Measurements from ENCODE around the gene C5orf15. TPM values are rescaled to one million over a fixed set of nuclear protein-coding genes. Genes with fewer than 3 reads are reported as not detected.

The C5orf15 gene
- total and polyA plus RNA-seq, 7 experiments from 2014 or later: 11.1 to 33.6 (median 17.9) TPM

GRCh38 chr5:133992429-133993155, 24.2 kb upstream of the C5orf15 start:
- Mint-ChIP-seq H3K9me3 (no peaks in the 10 kb centered on the region), H3K27me3 (no peaks in the 10 kb centered on the region), H3K27ac (peak overlapping the region in 4 of 9 donors; percentile 6 to 63 (median 38)), H3K36me3 (peaks cover 4 to 24% (median 9%) of the 10 kb centered on the region in 5 donors), H3K4me1 (peaks cover 22 to 48% (median 41%) of the 10 kb centered on the region in 7 donors), H3K4me3 (no peak overlapping the region)
- no peaks in the 10 kb centered on the region for H3K27me3 ChIP-seq (ENCODE audit: control insufficient read depth in 2 of 2, insufficient read depth in 2 of 2, low read length in 2 of 2)
- intact Hi-C loops (cut with micrococcal nuclease): no loop called here
- H3K4me3 ChIP-seq (ENCODE audit: low read length): no peak overlapping the region
- CTCF ChIA-PET: interaction anchor here (0.6 to 1.1 kb wide), 5 partner anchors 13 to 351 kb away, joined by 3 to 4 read pairs (median 3); no protein-coding TSS in a partner anchor
- H3K36me3 ChIP-seq (ENCODE audit: control insufficient read depth in 2 of 3, insufficient read depth in 3 of 3, low read length in 3 of 3): peaks cover 5 to 35% (median 8%) of the 10 kb centered on the region in 3 experiments
- no peaks in the 10 kb centered on the region for H3K9me3 ChIP-seq (ENCODE audit: control insufficient read depth in 2 of 3, low read length in 3 of 3)
- POLR2A ChIA-PET: interaction anchor here (0.5 to 1.1 kb wide), 3 partner anchors 13 to 957 kb away, joined by 3 to 4 read pairs (median 3); partner anchors contain the start of gene VDAC1
- H3K27ac ChIP-seq (ENCODE audit: low read depth, low read length): no peak overlapping the region
- no peak for DNase-seq
- H3K4me1 ChIP-seq (ENCODE audit: control insufficient read depth in 2 of 2, insufficient read depth in 2 of 2, low read length in 2 of 2): peaks cover 3 to 9% of the 10 kb centered on the region in 2 donors
- no peak for ATAC-seq

GRCh38 chr5:133991171-133991910, 22.9 kb upstream of the C5orf15 start:
- Mint-ChIP-seq H3K36me3 (peaks cover 4 to 25% (median 10%) of the 10 kb centered on the region in 5 donors), H3K4me1 (peaks cover 17 to 39% (median 33%) of the 10 kb centered on the region in 7 donors), H3K9me3 (no peaks in the 10 kb centered on the region), H3K4me3 (no peak overlapping the region), H3K27me3 (no peaks in the 10 kb centered on the region), H3K27ac (no peak overlapping the region)
- Histone ChIP-seq H3K36me3 (ENCODE audit: control insufficient read depth in 2 of 3, insufficient read depth in 3 of 3, low read length in 3 of 3) (peaks cover 5 to 41% (median 8%) of the 10 kb centered on the region in 3 experiments), H3K4me1 (ENCODE audit: control insufficient read depth in 2 of 2, insufficient read depth in 2 of 2, low read length in 2 of 2) (peaks cover 3 to 9% of the 10 kb centered on the region in 2 donors), H3K9me3 (ENCODE audit: control insufficient read depth in 2 of 3, low read length in 3 of 3) (no peaks in the 10 kb centered on the region), H3K4me3 (ENCODE audit: low read length) (no peak overlapping the region), H3K27me3 (ENCODE audit: control insufficient read depth in 2 of 2, insufficient read depth in 2 of 2, low read length in 2 of 2) (no peaks in the 10 kb centered on the region), H3K27ac (ENCODE audit: low read depth, low read length) (no peak overlapping the region)
- intact Hi-C loops (cut with micrococcal nuclease): no loop called here
- POLR2A ChIA-PET: no interaction called here
- DNase-seq: no peak
- no peak for ATAC-seq
- CTCF ChIA-PET: no interaction called here

GRCh38 chr5:133990396-133990795, 22.0 kb upstream of the C5orf15 start:
- peaks cover 0 to 2% of the 10 kb centered on the region in 2 donors for H3K4me1 ChIP-seq (ENCODE audit: control insufficient read depth in 2 of 2, insufficient read depth in 2 of 2, low read length in 2 of 2)
- H3K4me3 ChIP-seq (ENCODE audit: low read length): no peak overlapping the region
- no peak overlapping the region for H3K27ac ChIP-seq (ENCODE audit: low read depth, low read length)
- Mint-ChIP-seq H3K4me1 (peaks cover 14 to 31% (median 29%) of the 10 kb centered on the region in 7 donors), H3K4me3 (no peak overlapping the region), H3K27me3 (no peaks in the 10 kb centered on the region), H3K9me3 (no peaks in the 10 kb centered on the region), H3K27ac (no peak overlapping the region), H3K36me3 (peaks cover 4 to 29% (median 10%) of the 10 kb centered on the region in 5 donors)
- no peaks in the 10 kb centered on the region for H3K9me3 ChIP-seq (ENCODE audit: control insufficient read depth in 2 of 3, low read length in 3 of 3)
- ChIA-PET CTCF (no interaction called here), POLR2A (no interaction called here)
- peaks cover 5 to 46% (median 8%) of the 10 kb centered on the region in 3 experiments for H3K36me3 ChIP-seq (ENCODE audit: control insufficient read depth in 2 of 3, insufficient read depth in 3 of 3, low read length in 3 of 3)
- no peak for DNase-seq
- H3K27me3 ChIP-seq (ENCODE audit: control insufficient read depth in 2 of 2, insufficient read depth in 2 of 2, low read length in 2 of 2): no peaks in the 10 kb centered on the region
- intact Hi-C loops (cut with micrococcal nuclease): no loop called here
- ATAC-seq: no peak

- no peak overlapping the region for H3K4me3 Mint-ChIP-seq
- Histone ChIP-seq H3K27me3 (ENCODE audit: control insufficient read depth in 2 of 2, insufficient read depth in 2 of 2, low read length in 2 of 2) (no peaks in the 10 kb centered on the region), H3K4me1 (ENCODE audit: control insufficient read depth in 2 of 2, insufficient read depth in 2 of 2, low read length in 2 of 2) (no peaks in the 10 kb centered on the region), H3K9me3 (ENCODE audit: control insufficient read depth in 2 of 3, low read length in 3 of 3) (no peaks in the 10 kb centered on the region), H3K36me3 (ENCODE audit: control insufficient read depth in 2 of 3, insufficient read depth in 3 of 3, low read length in 3 of 3) (peaks cover 8 to 47% (median 9%) of the 10 kb centered on the region in 3 experiments), H3K4me3 (ENCODE audit: low read length) (no peak overlapping the region), H3K27ac (ENCODE audit: low read depth, low read length) (no peak overlapping the region)
- intact Hi-C loops (cut with micrococcal nuclease): no loop called here
- ChIA-PET CTCF (no interaction called here), POLR2A (interaction anchor here (1.6 kb wide), 1 partner anchor 11 kb away, joined by 4 read pairs; no protein-coding TSS in a partner anchor)
- H3K27ac Mint-ChIP-seq: no peak overlapping the region
- no peak for DNase-seq
- ATAC-seq: no peak
- peaks cover 4 to 34% (median 11%) of the 10 kb centered on the region in 5 donors for H3K36me3 Mint-ChIP-seq
- no peaks in the 10 kb centered on the region for H3K27me3 Mint-ChIP-seq
- H3K9me3 Mint-ChIP-seq: no peaks in the 10 kb centered on the region
- H3K4me1 Mint-ChIP-seq: peaks cover 0 to 11% (median 0%) of the 10 kb centered on the region in 7 donors
Measured at GRCh38 chr5:133985540-133986180, 17.2 kb upstream of the C5orf15 start.

GRCh38 chr5:133983674-133984073, 15.2 kb upstream of the C5orf15 start:
- no peaks in the 10 kb centered on the region for H3K4me1 ChIP-seq (ENCODE audit: control insufficient read depth in 2 of 2, insufficient read depth in 2 of 2, low read length in 2 of 2)
- no peaks in the 10 kb centered on the region for H3K9me3 ChIP-seq (ENCODE audit: control insufficient read depth in 2 of 3, low read length in 3 of 3)
- H3K27me3 ChIP-seq (ENCODE audit: control insufficient read depth in 2 of 2, insufficient read depth in 2 of 2, low read length in 2 of 2): no peaks in the 10 kb centered on the region
- H3K36me3 ChIP-seq (ENCODE audit: control insufficient read depth in 2 of 3, insufficient read depth in 3 of 3, low read length in 3 of 3): peaks cover 0 to 32% (median 4%) of the 10 kb centered on the region in 3 experiments
- no peak overlapping the region for H3K4me3 ChIP-seq (ENCODE audit: low read length)
- H3K9me3 Mint-ChIP-seq: no peaks in the 10 kb centered on the region
- POLR2A ChIA-PET: no interaction called here
- intact Hi-C loops (cut with micrococcal nuclease): no loop called here
- DNase-seq: no peak
- no peak for ATAC-seq
- peak overlapping the region in 2 of 9 donors; percentile 41 for H3K27ac Mint-ChIP-seq
- H3K36me3 Mint-ChIP-seq: peaks cover 0 to 25% (median 7%) of the 10 kb centered on the region in 5 donors
- H3K4me3 Mint-ChIP-seq: no peak overlapping the region
- no peak overlapping the region for H3K27ac ChIP-seq (ENCODE audit: low read depth, low read length)
- peaks cover 0 to 16% (median 0%) of the 10 kb centered on the region in 7 donors for H3K4me1 Mint-ChIP-seq
- CTCF ChIA-PET: interaction anchor here (0.6 to 1.0 kb wide), 2 partner anchors 56 to 1086 kb away, joined by 3 to 4 read pairs; no protein-coding TSS in a partner anchor
- H3K27me3 Mint-ChIP-seq: no peaks in the 10 kb centered on the region

GRCh38 chr5:133981714-133982113, 13.3 kb upstream of the C5orf15 start:
- H3K4me3 ChIP-seq (ENCODE audit: low read length): no peak overlapping the region
- Mint-ChIP-seq H3K9me3 (no peaks in the 10 kb centered on the region), H3K4me3 (no peak overlapping the region), H3K27me3 (no peaks in the 10 kb centered on the region), H3K36me3 (peaks cover 0 to 21% (median 4%) of the 10 kb centered on the region in 5 donors), H3K27ac (peak overlapping the region in 5 of 9 donors; percentile 3 to 59 (median 46)), H3K4me1 (peaks cover 0 to 23% (median 0%) of the 10 kb centered on the region in 7 donors)
- DNase-seq (no peak), ATAC-seq (no peak)
- no peak overlapping the region for H3K27ac ChIP-seq (ENCODE audit: low read depth, low read length)
- intact Hi-C loops (cut with micrococcal nuclease): no loop called here
- ChIA-PET POLR2A (no interaction called here), CTCF (interaction anchor here (0.7 kb wide), 1 partner anchor 15 kb away, joined by 3 read pairs; no protein-coding TSS in a partner anchor)
- no peaks in the 10 kb centered on the region for H3K4me1 ChIP-seq (ENCODE audit: control insufficient read depth in 2 of 2, insufficient read depth in 2 of 2, low read length in 2 of 2)
- H3K27me3 ChIP-seq (ENCODE audit: control insufficient read depth in 2 of 2, insufficient read depth in 2 of 2, low read length in 2 of 2): no peaks in the 10 kb centered on the region
- no peaks in the 10 kb centered on the region for H3K9me3 ChIP-seq (ENCODE audit: control insufficient read depth in 2 of 3, low read length in 3 of 3)
- H3K36me3 ChIP-seq (ENCODE audit: control insufficient read depth in 2 of 3, insufficient read depth in 3 of 3, low read length in 3 of 3): peaks cover 0 to 35% (median 4%) of the 10 kb centered on the region in 3 experiments

Measured in naive thymus-derived CD4-positive, alpha-beta T cell (primary cell).